HG02870 (cell line): ENCODE measurements around the gene NCBP3.
"Not testable (repeated sequence)": the region's sequence is repeated elsewhere in the genome, so short reads cannot be mapped to it uniquely, and the experiment has no call there.

Experiments used
- ATAC-seq: cut with Tn5 transposase; IDR thresholded peaks from one replicate; pipeline ENCODE4 v1.9.1; 2021; ENCODE audit warnings: mild to moderate bottlenecking, moderate library complexity; ENCODE audit not compliant: unreplicated experiment

NCBP3 gene

GRCh38 chr17:3848229-3848835 is 2.3 kb upstream of the NCBP3 start:
- ATAC-seq: no peak

- no peak for ATAC-seq
These were observed 1.2 kb upstream of the NCBP3 start for GRCh38 chr17:3847165-3847670.

- ATAC-seq: no peak
These were observed 555 bp upstream of the NCBP3 start for GRCh38 chr17:3846437-3847164.

GRCh38 chr17:3845291-3845620 is 790 bp downstream of the NCBP3 start:
- no peak for ATAC-seq

GRCh38 chr17:3844556-3844955 is 1.5 kb downstream of the NCBP3 start:
- not testable (repeated sequence) for ATAC-seq

GRCh38 chr17:3843935-3844516 is 2.0 kb downstream of the NCBP3 start:
- ATAC-seq: no peak

- ATAC-seq: no peak
These were observed 7.8 kb downstream of the NCBP3 start for GRCh38 chr17:3838206-3838605.

GRCh38 chr17:3836551-3836950 is 9.5 kb downstream of the NCBP3 start:
- ATAC-seq: no peak

- no peak for ATAC-seq
These were observed 10.4 kb downstream of the NCBP3 start for GRCh38 chr17:3835410-3836229.

- no peak for ATAC-seq
These were observed 11.2 kb downstream of the NCBP3 start for GRCh38 chr17:3834811-3835210.

GRCh38 chr17:3828852-3829232 is 17.2 kb downstream of the NCBP3 start:
- ATAC-seq: no peak

- ATAC-seq: no peak
These were observed 17.7 kb downstream of the NCBP3 start for GRCh38 chr17:3828151-3828851.

- no peak for ATAC-seq
These were observed 18.8 kb downstream of the NCBP3 start for GRCh38 chr17:3827124-3827773.

- no peak for ATAC-seq
These were observed 19.9 kb downstream of the NCBP3 start for GRCh38 chr17:3826191-3826590.

GRCh38 chr17:3821101-3821500 is 24.9 kb downstream of the NCBP3 start:
- ATAC-seq: no peak

- ATAC-seq: no peak
These were observed 27.3 kb downstream of the NCBP3 start for GRCh38 chr17:3818786-3819185.

GRCh38 chr17:3817851-3818605 is 28.0 kb downstream of the NCBP3 start:
- no peak for ATAC-seq

GRCh38 chr17:3815925-3816324 is 30.1 kb downstream of the NCBP3 start:
- no peak for ATAC-seq

GRCh38 chr17:3815122-3815521 is 30.9 kb downstream of the NCBP3 start:
- no peak for ATAC-seq

GRCh38 chr17:3814361-3814760 is 31.7 kb downstream of the NCBP3 start:
- ATAC-seq: no peak
